COLO668 (cell line): ENCODE results near the gene CSNK2A2.
A peak's percentile ranks its signal among the peaks of the same experiment; 100 is the strongest.

Experiments used
- DNase-seq: peaks from one replicate; lab custom pipeline; 2025; ENCODE audit not compliant: unreplicated experiment; lab: John Stamatoyannopoulos, UW

The CSNK2A2 gene

GRCh38 chr16:58198022-58198683 lies at the start of gene CSNK2A2:
Gene CSNK2A2 (minus strand): TSS chr16:58198106. CDS start chr16:58197736, 370 bp downstream.
- DNase-seq = peak; percentile 85

- no peak for DNase-seq
Observed at GRCh38 chr16:58243528-58244004, 45.7 kb upstream of the CSNK2A2 start.

- DNase-seq = no peak
Observed at GRCh38 chr16:58236831-58237230, 38.9 kb upstream of the CSNK2A2 start.

- DNase-seq = peak; percentile 55
Observed at GRCh38 chr16:58236231-58236690, 38.4 kb upstream of the CSNK2A2 start.

GRCh38 chr16:58235663-58236062 lies 37.8 kb upstream of the CSNK2A2 start:
- no peak for DNase-seq

- no peak for DNase-seq
Observed at GRCh38 chr16:58234831-58235595, 37.1 kb upstream of the CSNK2A2 start.

GRCh38 chr16:58230259-58230658 lies 32.4 kb upstream of the CSNK2A2 start:
- DNase-seq = no peak

GRCh38 chr16:58226790-58227189 lies 28.9 kb upstream of the CSNK2A2 start:
- no peak for DNase-seq

- no peak for DNase-seq
Observed at GRCh38 chr16:58225965-58226602, 28.2 kb upstream of the CSNK2A2 start.

- no peak for DNase-seq
Observed at GRCh38 chr16:58222532-58223316, 24.8 kb upstream of the CSNK2A2 start.

- no peak for DNase-seq
Observed at GRCh38 chr16:58219432-58219831, 21.5 kb upstream of the CSNK2A2 start.

GRCh38 chr16:58218786-58219185 lies 20.9 kb upstream of the CSNK2A2 start:
- DNase-seq = no peak

GRCh38 chr16:58217311-58217925 lies 19.5 kb upstream of the CSNK2A2 start:
- no peak for DNase-seq

- no peak for DNase-seq
Observed at GRCh38 chr16:58212824-58213655, 15.1 kb upstream of the CSNK2A2 start.

GRCh38 chr16:58211846-58212245 lies 13.9 kb upstream of the CSNK2A2 start:
- no peak for DNase-seq

- no peak for DNase-seq
Observed at GRCh38 chr16:58211245-58211644, 13.3 kb upstream of the CSNK2A2 start.

- no peak for DNase-seq
Observed at GRCh38 chr16:58205276-58206036, 7.5 kb upstream of the CSNK2A2 start.

- no peak for DNase-seq
Observed at GRCh38 chr16:58201163-58201562, 3.3 kb upstream of the CSNK2A2 start.
